BE2C (cell line): Measurements from ENCODE around the gene CIRBP.

Experiments used
- DNase-seq: peaks from one replicate; pipeline ENCODE4 v3.0.0-alpha.2; 2020
- H3K27me3 ChIP-seq: fragments of 250-450 bp; sonication (Bioruptor Pico); 2 replicates; pipeline ENCODE4 v1.5.1; 2020; ENCODE audit warnings: mild to moderate bottlenecking
- H3K36me3 ChIP-seq: fragments of 250-450 bp; sonication (Bioruptor Pico); 2 replicates; pipeline ENCODE4 v1.5.1; 2020; ENCODE audit warnings: mild to moderate bottlenecking
- H3K4me1 ChIP-seq: fragments of 250-450 bp; sonication (Bioruptor Pico); 2 replicates; pipeline ENCODE4 v1.5.1; 2020
- H3K4me3 ChIP-seq: 2 replicates; pipeline ENCODE4 v1.5.1; 2011; ENCODE audit warnings: low read depth, low read length
- H3K9me3 ChIP-seq: fragments of 250-450 bp; sonication (Bioruptor Pico); 2 replicates; pipeline ENCODE4 v1.5.1; 2020
- CTCF ChIP-seq: IDR thresholded peaks from 2 replicates; pipeline ENCODE4 v1.5.1; 2012; ENCODE audit warnings: mild to moderate bottlenecking, low read depth, low read length

The CIRBP gene

GRCh38 chr19:1254081-1254527, 15.0 kb upstream of the CIRBP start:
- H3K9me3 ChIP-seq = no peaks in the 10 kb centered on the region
- H3K27me3 ChIP-seq = no peaks in the 10 kb centered on the region
- no peak for DNase-seq
- peaks cover 14% of the 10 kb centered on the region for H3K4me1 ChIP-seq
- no peak overlapping the region for H3K4me3 ChIP-seq
- TF ChIP-seq CTCF = no peak
- H3K36me3 ChIP-seq = peaks cover 67% of the 10 kb centered on the region

- peaks cover 18% of the 10 kb centered on the region for H3K4me1 ChIP-seq
- H3K9me3 ChIP-seq = no peaks in the 10 kb centered on the region
- no peaks in the 10 kb centered on the region for H3K27me3 ChIP-seq
- TF ChIP-seq CTCF = no peak
- H3K4me3 ChIP-seq = no peak overlapping the region
- no peak for DNase-seq
- H3K36me3 ChIP-seq = peaks cover 67% of the 10 kb centered on the region
Observed at GRCh38 chr19:1254530-1255185, 14.5 kb upstream of the CIRBP start.

- Histone ChIP-seq H3K36me3 (peaks cover 61% of the 10 kb centered on the region), H3K9me3 (no peaks in the 10 kb centered on the region), H3K4me3 (no peak overlapping the region), H3K27me3 (no peaks in the 10 kb centered on the region), H3K4me1 (peaks cover 23% of the 10 kb centered on the region)
- DNase-seq = no peak
- TF ChIP-seq CTCF = no peak
Observed at GRCh38 chr19:1255186-1256161, 13.7 kb upstream of the CIRBP start.

- no peaks in the 10 kb centered on the region for H3K9me3 ChIP-seq
- H3K4me3 ChIP-seq = no peak overlapping the region
- DNase-seq = no peak
- peaks cover 50% of the 10 kb centered on the region for H3K36me3 ChIP-seq
- peaks cover 30% of the 10 kb centered on the region for H3K4me1 ChIP-seq
- no peaks in the 10 kb centered on the region for H3K27me3 ChIP-seq
- no peak for TF ChIP-seq CTCF
Observed at GRCh38 chr19:1256646-1257474, 12.3 kb upstream of the CIRBP start.

- Histone ChIP-seq H3K36me3 (peaks cover 49% of the 10 kb centered on the region), H3K27me3 (no peaks in the 10 kb centered on the region), H3K4me3 (no peak overlapping the region), H3K4me1 (peaks cover 37% of the 10 kb centered on the region), H3K9me3 (no peaks in the 10 kb centered on the region)
- no peak for TF ChIP-seq CTCF
- DNase-seq = no peak
Observed at GRCh38 chr19:1257475-1258162, 11.5 kb upstream of the CIRBP start.
